RPMI8226 (cell line): ENCODE results near the gene ZNF135.

Experiments used
- DNase-seq: peaks from one replicate; pipeline ENCODE4 v3.0.0-alpha.2; 2015

ZNF135 gene

GRCh38 chr19:58095328-58095727 lies 36.2 kb downstream of the ZNF135 start:
- no peak for DNase-seq

DNA sequence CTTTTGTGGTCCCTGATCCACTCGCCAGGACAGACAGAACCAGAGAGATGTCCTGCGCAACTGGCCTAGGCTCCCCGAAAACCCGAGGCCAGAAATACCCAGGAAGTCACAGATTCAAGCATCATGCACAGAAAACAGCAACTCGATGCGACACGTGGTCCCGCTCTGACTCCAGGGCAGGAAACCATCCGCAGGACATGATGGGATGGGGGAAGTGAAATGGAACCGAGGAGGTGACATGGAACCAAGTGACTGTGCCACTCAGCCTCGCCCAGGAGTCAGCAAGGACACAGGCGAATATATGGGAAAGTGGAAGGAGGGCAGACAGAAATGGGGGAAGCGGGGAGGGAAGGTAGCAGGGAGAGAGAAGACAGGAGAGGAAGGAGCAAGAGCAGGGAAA lies 37.8 kb downstream of the ZNF135 start:
- DNase-seq: no peak

DNA sequence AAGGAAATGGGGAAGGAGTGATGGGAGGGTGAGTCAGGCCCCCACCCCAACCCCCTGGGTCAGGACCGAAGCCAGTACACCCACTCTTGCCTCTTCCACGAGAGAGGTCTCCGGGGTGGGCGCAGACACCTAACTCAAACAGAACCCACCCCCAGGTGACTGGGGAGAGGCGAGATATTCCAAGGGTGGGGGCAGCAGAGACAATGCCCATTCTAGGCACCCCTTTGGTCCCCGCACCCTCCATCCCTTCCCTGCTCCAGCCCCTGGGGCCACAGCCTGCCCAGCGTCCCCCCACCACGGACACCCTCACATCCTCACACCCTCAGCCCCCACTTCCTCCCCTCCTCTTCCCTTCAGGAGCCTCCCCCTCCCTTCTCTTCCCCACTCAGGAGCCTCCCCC lies 38.3 kb downstream of the ZNF135 start:
- DNase-seq: no peak

- DNase-seq: peak; percentile 90
Observed at GRCh38 chr19:58097781-58098681, 38.9 kb downstream of the ZNF135 start, which contains the start of gene ZSCAN18. Gene ZSCAN18, minus strand, starts transcription at chr19:58098231. Its CDS starts 7,964 bp downstream, at chr19:58090267.

DNA sequence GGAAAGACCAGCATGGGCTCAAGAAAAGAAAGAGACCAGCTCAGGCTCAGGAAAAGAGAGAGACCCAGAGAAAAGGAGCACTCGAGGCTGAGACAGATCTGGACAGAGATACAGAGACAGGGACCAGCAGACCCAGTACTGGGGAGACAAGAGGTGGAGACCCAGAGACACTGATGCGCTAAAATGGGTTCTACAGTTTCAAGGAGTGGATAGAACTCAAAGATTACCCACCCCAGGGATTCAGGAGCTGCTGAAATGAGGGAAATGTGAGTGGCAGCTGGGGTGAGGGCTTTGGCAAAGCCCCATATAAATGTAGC lies 39.6 kb downstream of the ZNF135 start:
- no peak for DNase-seq

- no peak for DNase-seq
Observed at GRCh38 chr19:58107778-58108545, 48.9 kb downstream of the ZNF135 start.

DNA sequence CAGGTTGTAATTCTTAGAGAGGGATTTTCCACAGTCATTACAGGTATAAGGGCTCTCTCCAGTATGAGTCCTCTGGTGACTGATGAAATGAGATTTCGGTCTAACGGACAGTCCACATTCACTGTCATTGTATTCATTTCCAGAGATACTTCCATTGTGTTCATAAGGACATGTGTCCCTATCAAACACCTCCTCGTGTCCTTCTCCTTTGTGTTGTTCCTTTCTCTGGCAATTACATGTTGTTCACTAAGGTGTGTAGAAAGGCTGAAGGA lies 49.4 kb downstream of the ZNF135 start:
- DNase-seq: no peak

GRCh38 chr19:58117841-58118575 lies 58.9 kb downstream of the ZNF135 start:
- no peak for DNase-seq

- DNase-seq: no peak
Observed at GRCh38 chr19:58118979-58119733, 60.1 kb downstream of the ZNF135 start.
